Activated gamma-delta T cell treated with Interleukin-2 at 50 U/mL for 16 hours (primary cell): ENCODE measurements around the gene PTGDS.

Source experiments
- DNase-seq: peaks from one replicate; pipeline ENCODE4 v3.0.0-alpha.2; 2020

Gene PTGDS

DNA sequence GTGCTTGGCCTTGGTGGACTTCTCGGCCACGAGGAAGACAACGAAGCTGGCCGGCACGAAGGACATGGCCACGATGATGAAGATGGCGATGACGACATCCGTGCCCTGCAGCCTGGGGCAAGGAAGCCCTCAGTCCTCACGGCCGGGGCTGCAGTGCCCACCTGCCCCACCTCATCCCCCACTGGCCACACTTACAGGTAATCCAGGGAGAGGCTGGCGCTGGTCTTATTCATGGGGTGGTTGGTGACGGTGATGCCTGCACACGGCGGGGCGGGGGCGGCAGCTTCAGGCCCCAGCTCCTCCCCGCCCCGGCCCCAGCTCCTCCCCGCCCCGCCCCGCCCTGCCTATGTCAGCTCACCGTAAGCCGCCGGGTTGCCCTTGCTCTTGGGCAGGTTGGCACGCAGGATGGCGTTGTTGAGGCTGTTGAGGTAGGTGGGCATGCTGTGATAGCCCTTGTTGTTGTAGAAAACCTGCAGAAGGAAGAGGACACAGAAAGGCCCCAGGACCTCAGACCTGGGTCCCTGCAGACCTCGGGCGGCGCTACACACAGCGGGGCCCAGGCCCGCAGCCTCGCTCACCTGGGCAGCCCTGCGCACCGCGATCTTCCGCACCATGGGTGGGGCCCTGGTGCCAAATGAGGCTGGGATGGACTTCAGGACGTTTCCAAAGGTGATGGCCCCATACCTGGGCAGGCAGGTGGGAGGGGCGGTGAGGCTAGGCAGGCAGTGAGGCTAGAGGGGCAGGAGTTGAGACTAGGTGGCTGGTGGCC lies 34.8 kb downstream of the PTGDS start:
- DNase-seq = no peak

DNA sequence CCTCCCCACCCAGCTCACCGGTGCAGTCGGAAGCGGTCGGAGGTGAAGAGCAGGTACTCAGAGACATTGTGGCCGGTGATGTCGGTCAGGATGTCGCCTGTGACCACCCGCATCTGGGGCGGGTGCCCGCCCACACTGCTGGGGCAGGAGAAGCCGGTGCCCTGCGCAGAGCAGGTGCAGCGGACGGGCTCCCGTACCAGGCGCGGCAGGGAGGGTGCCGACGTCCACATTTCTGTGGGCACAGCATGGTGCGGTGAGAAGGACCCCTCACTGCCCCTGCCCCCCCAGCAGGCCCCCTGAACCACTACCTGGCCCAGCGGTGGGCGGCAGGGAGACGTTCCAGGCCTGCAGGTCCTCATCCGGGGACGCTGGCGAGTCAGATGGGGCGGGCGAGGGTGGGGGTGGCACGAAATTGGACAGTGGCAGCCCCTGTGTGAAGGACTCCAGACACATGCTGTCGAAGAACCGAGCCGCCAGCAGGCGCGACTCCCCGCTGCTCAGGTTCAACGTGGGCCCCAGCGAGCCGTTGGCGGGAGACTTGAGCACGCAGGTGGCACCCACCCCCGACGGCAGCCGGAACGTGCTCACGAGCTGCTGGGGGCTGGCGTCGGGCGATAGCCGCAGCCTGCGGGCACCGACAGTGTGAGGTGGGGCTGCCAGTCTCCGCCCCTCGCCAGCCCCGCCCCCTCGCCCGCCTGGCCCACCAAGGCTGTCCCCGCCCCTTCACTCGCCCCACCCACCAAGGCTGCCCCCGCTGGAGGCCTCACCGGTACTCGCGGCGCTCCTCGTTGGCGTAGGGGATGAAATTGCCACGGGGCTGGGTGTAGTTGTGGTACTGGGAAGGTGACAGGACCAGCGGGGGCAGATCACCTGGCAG lies 35.6 kb downstream of the PTGDS start:
- no peak for DNase-seq

DNA sequence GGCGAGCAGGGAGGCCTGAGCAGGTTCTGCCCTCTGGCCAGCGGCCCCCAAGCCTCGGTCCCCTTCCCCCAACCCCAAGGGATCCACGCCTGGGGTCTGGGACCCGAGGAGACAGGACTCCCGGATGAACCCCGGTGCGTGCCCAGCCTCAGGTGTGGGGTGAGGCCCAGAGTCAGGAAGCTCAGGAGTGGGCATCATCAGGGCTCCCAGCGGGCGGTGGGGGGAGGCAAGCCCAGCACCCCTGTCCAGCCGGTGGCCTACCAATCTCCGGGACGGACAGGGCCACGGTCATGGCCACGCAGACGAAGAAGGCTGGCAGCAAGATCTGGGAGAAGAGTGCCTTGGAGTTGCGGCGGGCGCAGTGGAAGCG lies 36.3 kb downstream of the PTGDS start:
- DNase-seq = no peak

- DNase-seq = no peak
Measured at GRCh38 chr9:137014166-137014565, 36.9 kb downstream of the PTGDS start.

- DNase-seq = no peak
Measured at GRCh38 chr9:137014776-137015539, 37.7 kb downstream of the PTGDS start.

- no peak for DNase-seq
Measured at GRCh38 chr9:137015540-137015930, 38.2 kb downstream of the PTGDS start.

- no peak for DNase-seq
Measured at GRCh38 chr9:137015976-137016375, 38.7 kb downstream of the PTGDS start.

GRCh38 chr9:137016436-137016835 lies 39.1 kb downstream of the PTGDS start:
- DNase-seq = no peak

DNA sequence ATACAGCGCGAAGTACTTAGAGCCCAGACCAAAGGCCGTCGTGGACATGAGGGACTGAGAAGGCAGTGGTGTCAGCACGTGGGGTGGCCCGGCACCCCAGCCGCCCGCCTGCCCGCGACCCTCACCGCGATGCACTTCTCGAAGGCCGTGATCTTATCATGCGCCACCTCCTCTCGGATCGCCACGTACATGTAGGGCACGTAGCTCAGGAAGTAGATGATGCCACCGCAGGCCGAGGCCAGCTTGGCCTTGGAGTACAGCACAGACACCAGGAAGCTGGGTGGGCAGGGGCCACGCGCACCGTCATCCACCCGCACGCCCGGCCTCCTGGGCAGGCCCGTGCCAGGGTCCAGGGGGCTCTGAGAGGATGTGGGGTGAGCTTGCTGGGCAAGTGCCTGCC lies 39.8 kb downstream of the PTGDS start:
- no peak for DNase-seq

GRCh38 chr9:137017791-137018497 lies 40.6 kb downstream of the PTGDS start:
- no peak for DNase-seq

DNA sequence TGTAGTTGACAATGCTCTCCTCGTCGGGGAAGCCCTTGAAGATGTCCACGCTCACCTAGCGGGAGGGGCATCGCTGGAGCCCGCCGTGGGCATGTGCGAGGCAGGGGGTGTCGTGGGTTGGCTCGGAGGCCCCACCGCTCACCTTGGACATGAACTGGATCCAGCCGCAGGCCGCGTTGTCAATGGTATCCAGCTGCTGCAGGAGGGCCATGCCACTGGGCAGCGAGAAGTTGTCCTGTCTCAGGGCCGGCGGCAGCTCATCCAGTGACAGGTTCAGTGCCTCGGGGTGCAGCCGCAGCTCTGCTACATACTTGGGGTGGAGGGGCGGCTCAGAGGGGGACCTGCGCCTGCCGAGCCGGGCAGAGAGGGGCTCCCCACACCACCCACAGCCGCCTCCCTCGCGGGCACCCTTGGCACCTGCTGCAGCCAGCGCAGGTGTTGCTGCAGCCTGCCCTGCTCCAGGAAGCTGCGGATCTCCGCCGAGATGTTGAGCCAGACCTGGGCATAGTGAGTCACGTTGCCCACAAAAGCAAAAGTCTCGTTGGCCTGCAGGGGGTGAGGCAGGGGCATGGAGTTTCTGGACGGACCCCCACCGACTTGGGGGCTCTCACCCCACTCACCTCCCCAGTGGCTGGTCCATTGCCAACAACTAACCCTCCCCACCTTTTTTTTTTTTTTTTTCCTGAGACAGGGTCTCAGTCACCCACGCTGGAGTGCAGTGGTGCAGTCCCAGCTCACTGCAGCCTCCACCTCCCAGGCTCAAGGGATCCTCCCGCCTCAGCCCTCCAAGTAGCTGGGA lies 41.7 kb downstream of the PTGDS start:
- no peak for DNase-seq

- no peak for DNase-seq
Measured at GRCh38 chr9:137019891-137020683, 42.8 kb downstream of the PTGDS start.

GRCh38 chr9:137020771-137021567 lies 43.7 kb downstream of the PTGDS start:
- DNase-seq = no peak

- no peak for DNase-seq
Measured at GRCh38 chr9:137021568-137021978, 44.3 kb downstream of the PTGDS start.

GRCh38 chr9:137021979-137022661 lies 44.8 kb downstream of the PTGDS start:
- DNase-seq = peak; percentile 56

DNA sequence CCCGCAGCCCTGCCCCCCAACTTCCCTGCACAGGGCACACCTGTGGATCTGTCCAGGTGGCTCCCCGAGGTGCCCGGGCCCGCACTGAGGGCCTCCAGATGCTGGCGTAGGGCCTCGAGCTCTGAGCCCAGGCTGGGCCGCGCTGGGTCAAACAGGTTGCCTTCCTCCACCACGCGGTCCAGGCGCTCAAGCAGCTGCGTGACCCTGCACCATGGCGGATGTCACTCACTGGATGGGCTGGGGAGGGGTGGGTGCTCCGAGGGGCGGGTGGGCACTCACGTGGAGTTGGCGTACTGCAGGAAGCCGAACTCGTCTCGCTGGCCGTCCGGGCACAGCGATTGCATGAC lies 45.3 kb downstream of the PTGDS start:
- no peak for DNase-seq

DNA sequence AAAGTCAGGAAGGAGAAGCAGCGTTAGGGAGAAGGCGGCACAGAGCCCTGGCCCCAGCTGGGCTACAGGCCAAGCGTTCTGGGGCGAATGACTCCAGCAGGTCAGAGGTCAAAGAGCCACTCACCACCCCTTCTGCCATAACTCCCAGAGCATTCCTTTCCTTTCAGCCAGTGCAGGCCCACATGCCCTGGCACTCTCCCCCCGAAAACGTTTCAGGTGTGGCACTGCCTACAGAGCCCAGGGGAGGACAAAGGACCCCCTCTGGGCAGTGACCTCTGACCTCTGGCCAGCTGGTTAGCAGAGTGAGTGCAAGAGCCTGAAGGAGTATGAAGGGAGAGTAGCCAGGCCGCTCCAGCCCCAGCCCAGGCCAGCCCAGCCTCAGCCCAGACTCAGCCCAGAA lies 45.9 kb downstream of the PTGDS start:
- DNase-seq = no peak

DNA sequence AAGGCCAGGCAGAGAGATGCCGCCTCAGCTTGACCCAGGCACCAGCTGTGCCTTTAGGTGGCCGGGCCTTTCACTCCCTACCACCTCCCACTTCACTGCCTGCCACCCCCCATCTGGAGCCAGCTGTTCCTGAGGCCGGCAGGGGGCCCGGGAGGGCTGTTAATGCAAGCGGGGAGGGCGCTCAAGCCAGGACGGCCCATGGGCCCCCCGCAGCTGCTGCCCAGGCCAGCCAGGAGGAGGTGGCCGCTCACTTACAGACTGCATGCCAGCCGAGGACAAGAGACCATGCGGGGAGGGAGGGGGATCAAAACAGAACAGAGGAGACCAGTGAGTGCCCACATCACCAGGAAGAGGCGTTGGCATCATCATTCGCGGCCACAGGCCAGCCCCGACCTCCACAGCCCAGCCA lies 46.3 kb downstream of the PTGDS start:
- DNase-seq = no peak

- DNase-seq = no peak
Measured at GRCh38 chr9:137025517-137025966, 48.2 kb downstream of the PTGDS start.

DNA sequence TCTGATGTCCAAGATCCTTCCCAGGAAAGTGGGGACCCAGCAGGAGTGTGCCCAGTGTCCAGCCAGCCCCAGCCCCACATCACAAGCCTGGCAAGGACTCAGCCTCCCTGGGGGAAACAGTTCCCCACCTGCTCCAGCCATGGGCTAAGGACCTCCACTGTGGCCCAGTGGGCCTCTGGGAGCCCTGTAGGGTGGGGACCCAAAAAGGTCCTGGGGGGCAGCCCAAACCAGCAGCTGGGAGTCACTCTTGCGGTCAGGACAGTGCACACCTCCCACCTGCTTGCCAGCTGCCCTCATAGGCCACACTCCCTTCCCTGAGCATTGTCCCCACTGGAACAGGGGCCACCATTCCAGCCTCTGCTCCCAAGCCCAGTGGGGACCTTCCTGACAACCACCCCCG lies 49.1 kb downstream of the PTGDS start:
- no peak for DNase-seq
